Measurements from ENCODE around the gene PRDM11.

DNA sequence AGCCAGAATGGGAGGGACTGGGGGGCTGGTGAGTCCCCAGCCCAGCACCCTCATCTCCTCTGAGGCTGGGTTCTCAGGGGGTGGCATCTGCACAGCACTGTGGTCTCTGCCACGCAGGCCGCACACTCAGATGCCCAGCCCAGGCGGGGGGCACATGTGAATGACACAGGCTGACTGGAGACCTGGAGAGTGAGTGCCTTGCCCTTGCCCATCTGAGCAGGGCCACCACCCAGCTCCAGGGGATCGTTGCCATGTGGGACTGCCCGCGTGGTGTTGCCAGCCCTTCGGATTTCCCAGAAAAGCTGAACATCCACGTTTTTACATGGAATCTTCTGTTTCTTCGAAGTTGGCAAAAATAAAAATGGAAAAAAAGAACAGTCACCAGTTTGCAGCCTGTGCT, 18.9 kb downstream of the PRDM11 start:
- TF ChIP-seq, protein P1, sequence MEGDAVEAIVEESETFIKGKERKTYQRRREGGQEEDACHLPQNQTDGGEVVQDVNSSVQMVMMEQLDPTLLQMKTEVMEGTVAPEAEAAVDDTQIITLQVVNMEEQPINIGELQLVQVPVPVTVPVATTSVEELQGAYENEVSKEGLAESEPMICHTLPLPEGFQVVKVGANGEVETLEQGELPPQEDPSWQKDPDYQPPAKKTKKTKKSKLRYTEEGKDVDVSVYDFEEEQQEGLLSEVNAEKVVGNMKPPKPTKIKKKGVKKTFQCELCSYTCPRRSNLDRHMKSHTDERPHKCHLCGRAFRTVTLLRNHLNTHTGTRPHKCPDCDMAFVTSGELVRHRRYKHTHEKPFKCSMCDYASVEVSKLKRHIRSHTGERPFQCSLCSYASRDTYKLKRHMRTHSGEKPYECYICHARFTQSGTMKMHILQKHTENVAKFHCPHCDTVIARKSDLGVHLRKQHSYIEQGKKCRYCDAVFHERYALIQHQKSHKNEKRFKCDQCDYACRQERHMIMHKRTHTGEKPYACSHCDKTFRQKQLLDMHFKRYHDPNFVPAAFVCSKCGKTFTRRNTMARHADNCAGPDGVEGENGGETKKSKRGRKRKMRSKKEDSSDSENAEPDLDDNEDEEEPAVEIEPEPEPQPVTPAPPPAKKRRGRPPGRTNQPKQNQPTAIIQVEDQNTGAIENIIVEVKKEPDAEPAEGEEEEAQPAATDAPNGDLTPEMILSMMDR (IDR thresholded peaks at IDR 0.05): no peak
- no peak for TF ChIP-seq EP300 (IDR thresholded peaks at IDR 0.05)
